IPS-18a (cell line): ENCODE measurements around the gene HDGFL2.

ENCODE experiments used
- H3K27ac ChIP-seq: one replicate; pipeline ENCODE4 v1.5.1; 2013; ENCODE audit warnings: low read length
- H3K27me3 ChIP-seq: one replicate; pipeline ENCODE4 v1.6.1; 2013; ENCODE audit warnings: mild to moderate bottlenecking, low read length; ENCODE audit not compliant: control insufficient read depth, insufficient read depth
- H3K36me3 ChIP-seq: one replicate; pipeline ENCODE4 v1.6.1; 2013; ENCODE audit warnings: low read depth, low read length; ENCODE audit not compliant: control insufficient read depth
- H3K4me1 ChIP-seq: one replicate; pipeline ENCODE4 v1.6.1; 2013; ENCODE audit warnings: low read depth, low read length; ENCODE audit not compliant: control insufficient read depth
- H3K4me3 ChIP-seq: one replicate; pipeline ENCODE4 v1.5.1; 2013; ENCODE audit warnings: low read length
- H3K9ac ChIP-seq: one replicate; pipeline ENCODE4 v1.6.1; 2013; ENCODE audit warnings: mild to moderate bottlenecking, low read length, moderate library complexity
- H3K9me3 ChIP-seq: one replicate; pipeline ENCODE4 v1.6.1; 2013; ENCODE audit warnings: low read depth, low read length; ENCODE audit not compliant: control insufficient read depth

HDGFL2 gene

DNA sequence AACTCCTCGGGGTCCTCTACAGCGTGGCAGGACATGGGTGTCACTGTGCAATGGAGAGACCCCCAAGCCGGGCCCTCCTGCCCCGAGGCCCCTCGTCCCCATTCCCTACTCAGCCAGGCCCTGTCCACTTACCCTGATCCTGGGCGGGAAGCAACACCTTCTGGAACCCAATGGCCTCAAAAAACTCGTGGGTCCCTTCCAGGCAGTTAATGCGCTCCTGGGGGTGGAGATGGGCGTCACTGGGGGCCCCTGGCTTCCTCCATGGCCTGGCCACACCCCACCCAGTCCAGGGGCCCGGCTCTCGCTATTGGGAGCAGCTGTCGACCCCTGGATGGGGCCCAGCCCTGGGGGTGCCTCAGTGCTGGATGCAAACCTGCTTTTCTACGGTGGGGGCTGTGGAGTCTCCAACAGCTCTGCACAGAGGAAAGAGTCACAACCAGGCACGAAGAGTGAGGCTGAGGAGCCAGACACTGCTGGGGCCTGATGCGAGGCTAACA, 25.3 kb upstream of the HDGFL2 start:
- Histone ChIP-seq H3K36me3 (peaks cover 38% of the 10 kb centered on the region), H3K4me1 (no peaks in the 10 kb centered on the region), H3K27ac (no peak overlapping the region), H3K9me3 (no peaks in the 10 kb centered on the region), H3K9ac (no peak overlapping the region), H3K27me3 (no peaks in the 10 kb centered on the region), H3K4me3 (no peak overlapping the region)

DNA sequence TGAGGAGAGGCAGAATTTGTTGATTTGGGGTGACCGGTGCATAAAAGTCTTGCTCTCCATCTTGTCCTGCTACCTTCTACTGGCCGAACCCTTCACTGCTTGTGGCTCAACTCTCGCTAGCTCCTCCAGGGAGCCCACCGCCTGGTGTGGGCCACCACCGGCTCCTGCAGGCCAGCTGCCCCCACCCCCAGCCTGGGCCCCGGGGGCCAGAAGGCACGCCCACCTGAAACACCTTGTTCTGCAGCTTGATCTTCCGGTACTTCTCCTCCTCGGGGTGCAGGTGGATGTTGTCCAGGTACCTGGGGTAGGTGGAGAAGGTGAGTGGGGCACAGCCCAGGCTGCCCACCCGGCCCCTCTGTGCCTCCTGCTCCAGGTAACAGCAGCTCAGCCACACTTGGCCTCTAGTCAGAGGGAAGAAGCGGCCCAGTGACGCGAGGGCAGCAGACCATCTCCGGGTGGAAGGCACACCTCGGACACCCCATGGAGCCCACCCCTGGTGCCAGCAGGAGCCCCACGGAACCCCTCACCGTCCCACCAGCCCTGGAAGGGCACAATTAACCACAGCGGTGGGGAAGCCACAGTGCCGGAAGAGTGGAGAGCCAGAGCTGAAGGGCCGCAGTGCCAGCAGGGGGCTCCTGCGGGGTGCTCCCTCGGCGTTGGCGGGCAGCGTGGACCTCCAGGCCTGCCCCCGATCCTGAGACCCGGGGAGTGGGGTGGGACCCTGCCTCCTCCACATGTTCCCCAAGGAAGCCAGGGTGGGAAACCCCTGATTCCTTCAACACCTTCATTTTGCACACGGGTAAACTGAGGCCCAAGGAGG, 24.6 kb upstream of the HDGFL2 start:
- no peak overlapping the region for H3K27ac ChIP-seq
- no peaks in the 10 kb centered on the region for H3K4me1 ChIP-seq
- H3K4me3 ChIP-seq: no peak overlapping the region
- H3K36me3 ChIP-seq: peaks cover 35% of the 10 kb centered on the region
- no peaks in the 10 kb centered on the region for H3K27me3 ChIP-seq
- no peak overlapping the region for H3K9ac ChIP-seq
- no peaks in the 10 kb centered on the region for H3K9me3 ChIP-seq

DNA sequence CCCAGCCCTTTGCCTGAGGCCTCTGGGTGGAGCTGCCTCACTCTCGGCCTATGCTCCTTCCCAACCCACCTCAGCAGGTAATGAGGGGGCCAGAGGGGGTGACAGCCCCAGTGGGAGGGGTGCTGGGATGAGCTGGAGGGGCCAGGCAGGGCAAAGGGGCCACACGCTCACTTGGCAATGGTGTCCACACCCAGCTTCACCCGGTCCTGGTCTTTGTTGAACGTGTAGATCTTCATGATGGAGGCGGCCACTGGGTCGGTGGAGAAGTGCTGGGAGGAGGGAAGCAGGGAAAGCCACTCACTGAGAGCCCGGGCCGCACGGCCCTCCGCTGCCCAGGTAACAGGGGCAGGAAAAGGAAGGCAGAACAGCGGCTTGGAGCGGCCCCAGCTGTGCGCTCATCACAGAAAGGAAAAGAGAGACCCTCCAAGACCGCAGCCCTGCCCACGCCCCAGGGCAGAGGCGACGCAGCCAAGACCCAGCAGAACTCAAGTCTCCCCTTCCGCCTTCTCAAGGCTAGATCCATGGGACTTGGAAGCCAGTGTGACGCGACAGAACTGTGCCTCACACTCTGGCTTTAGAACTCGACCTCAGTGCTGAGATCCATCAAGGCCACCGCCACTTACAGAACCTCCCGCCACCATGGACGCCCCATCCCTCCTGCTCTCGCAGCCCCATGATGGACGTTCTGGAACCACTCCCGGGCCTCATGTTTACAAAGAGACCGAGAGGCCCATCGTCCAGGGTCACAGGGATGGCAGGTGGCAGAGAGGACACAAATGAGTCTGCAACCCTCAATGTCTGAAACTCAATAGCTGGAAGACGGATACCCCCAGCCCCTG, 23.7 kb upstream of the HDGFL2 start:
- no peak overlapping the region for H3K27ac ChIP-seq
- no peak overlapping the region for H3K9ac ChIP-seq
- H3K4me3 ChIP-seq: no peak overlapping the region
- H3K9me3 ChIP-seq: no peaks in the 10 kb centered on the region
- H3K27me3 ChIP-seq: no peaks in the 10 kb centered on the region
- peaks cover 31% of the 10 kb centered on the region for H3K36me3 ChIP-seq
- H3K4me1 ChIP-seq: no peaks in the 10 kb centered on the region

DNA sequence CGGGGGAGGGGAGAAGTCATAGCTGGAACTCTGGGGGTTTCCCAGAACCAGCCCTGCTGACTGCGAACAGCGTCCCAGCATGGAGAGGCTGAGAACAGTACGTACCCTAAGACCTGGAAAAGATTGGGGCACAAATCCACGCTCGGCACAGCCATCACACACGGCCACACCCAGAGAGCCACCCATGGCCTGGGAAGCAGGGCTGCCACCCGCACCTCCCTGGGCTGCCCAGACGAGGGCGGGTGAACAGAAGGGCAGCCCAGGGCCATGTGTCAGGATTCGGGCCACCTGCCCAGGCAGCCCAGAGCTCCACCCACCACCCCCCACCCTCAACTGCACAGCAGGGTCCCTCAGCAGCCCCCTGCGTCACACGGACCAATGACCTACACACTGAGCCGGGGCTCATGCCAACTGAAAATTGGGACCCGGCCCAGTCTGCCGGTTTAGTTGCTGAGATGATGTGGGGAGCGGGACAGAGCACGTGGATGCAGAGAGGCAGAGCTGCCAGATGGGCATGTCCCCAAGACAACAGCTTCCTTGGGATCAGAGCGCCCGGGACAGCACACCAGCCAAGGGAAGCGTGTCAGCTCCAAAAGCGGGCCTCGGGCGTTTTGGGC, 23.0 kb upstream of the HDGFL2 start:
- H3K4me3 ChIP-seq: no peak overlapping the region
- H3K36me3 ChIP-seq: peaks cover 26% of the 10 kb centered on the region
- no peak overlapping the region for H3K27ac ChIP-seq
- H3K9ac ChIP-seq: no peak overlapping the region
- no peaks in the 10 kb centered on the region for H3K4me1 ChIP-seq
- no peaks in the 10 kb centered on the region for H3K27me3 ChIP-seq
- H3K9me3 ChIP-seq: no peaks in the 10 kb centered on the region

DNA sequence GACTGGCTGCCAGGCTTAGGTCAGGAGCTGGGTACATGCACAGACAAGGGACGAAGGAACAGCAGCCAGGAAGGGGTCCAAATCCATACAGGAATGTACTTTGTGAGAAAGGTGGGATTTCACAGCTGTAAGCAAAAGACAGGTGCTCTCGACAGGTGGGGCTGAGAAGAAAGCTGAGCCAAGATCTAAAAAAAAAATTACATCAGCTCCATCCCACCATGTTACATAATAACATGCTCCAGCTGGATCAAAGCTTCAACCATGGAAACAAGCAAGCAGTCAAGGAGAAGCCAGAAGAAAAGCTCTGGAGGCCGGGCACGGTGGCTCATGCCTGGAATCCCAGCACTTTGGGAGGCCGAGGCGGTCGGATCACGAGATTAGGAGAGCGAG, 22.5 kb upstream of the HDGFL2 start:
- H3K9me3 ChIP-seq: no peaks in the 10 kb centered on the region
- no peaks in the 10 kb centered on the region for H3K4me1 ChIP-seq
- H3K27me3 ChIP-seq: no peaks in the 10 kb centered on the region
- peaks cover 21% of the 10 kb centered on the region for H3K36me3 ChIP-seq
- no peak overlapping the region for H3K9ac ChIP-seq
- no peak overlapping the region for H3K4me3 ChIP-seq
- no peak overlapping the region for H3K27ac ChIP-seq

DNA sequence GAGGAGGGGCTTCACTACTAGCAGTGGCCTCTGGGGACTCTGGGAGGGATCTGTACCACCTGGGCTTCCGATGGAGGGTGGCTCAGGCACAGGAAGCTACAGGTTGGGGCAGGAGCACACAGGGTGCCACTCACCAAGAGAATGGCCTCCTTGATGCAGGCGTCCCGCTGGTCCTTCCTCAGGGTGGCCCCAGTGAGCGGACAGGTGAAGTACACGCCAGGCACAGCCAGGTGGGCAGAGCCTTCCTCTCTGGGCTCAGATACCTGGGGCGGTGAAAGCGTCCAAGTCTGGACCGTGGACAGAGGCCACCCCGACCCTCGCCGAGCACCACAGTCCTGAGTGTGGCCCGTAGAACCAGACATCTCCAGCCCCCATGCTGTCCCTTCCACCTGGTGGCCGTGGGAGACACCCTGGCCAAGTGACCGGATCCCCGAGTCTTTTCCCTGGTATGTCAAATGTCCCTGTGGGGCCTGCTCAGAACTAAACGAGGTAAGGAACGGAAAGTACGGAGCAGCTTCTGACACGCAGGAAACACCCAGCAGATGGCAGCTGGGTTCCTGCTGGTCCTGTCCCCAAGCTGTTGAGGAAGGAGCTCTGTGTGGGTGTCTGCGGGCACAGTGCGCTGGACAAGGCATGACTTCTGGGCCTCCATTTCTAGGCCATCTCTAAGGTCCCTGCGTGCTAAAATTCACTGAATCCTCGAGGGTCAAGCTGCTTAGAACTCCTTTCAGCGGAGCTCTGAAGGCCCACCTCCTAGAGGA, 19.7 kb upstream of the HDGFL2 start:
- H3K27ac ChIP-seq: no peak overlapping the region
- no peaks in the 10 kb centered on the region for H3K27me3 ChIP-seq
- H3K4me3 ChIP-seq: no peak overlapping the region
- no peak overlapping the region for H3K9ac ChIP-seq
- no peaks in the 10 kb centered on the region for H3K4me1 ChIP-seq
- no peaks in the 10 kb centered on the region for H3K9me3 ChIP-seq
- peaks cover 9% of the 10 kb centered on the region for H3K36me3 ChIP-seq

DNA sequence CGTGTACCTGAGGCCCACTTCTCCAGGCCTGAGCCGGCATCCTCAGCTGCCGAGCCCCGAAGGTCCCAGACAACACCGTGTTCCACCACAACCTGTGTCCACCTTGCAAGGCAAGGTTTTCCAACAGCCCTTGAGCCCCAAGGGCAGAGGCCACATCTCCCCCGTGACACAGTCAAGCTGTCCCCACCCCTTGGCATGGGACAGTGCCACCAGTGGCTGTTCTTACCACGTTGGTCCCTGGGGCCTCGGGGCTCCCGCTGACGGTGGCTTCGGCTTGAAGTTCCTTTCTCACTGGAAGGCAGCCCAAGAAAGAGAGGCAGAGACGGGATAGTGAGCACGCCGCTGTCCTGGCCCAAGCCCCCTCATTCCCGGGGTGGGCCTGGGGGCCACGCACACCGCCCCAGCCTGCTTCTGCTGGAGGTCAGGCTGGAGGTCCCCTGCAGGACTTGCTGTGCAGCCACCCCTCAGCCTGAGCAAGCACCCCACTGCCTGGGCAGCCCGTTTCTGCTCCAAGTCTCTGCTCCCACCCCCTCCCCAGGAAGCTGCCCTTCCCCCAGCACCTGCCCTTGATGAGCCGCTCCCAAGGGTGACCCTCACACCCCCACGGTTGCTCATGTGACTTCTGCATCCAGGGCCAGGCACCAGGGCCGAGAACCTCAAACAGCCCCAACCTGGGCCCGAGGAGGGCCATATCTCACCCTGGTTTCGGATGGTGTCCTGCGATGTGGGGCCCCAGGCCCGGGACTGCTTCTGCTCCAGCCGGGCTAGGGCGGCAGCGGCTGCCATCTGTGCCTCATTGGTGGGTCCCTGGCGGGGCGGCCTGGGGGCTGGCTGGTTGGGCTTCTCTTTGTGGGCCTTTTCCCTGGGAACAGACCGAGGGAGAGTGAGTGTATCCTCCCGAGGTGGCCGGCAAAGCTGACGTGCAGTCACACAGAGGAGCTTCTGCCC, 18.6 kb upstream of the HDGFL2 start:
- Histone ChIP-seq H3K9me3 (no peaks in the 10 kb centered on the region), H3K9ac (no peak overlapping the region), H3K4me3 (no peak overlapping the region), H3K27ac (no peak overlapping the region), H3K4me1 (no peaks in the 10 kb centered on the region), H3K36me3 (peaks cover 5% of the 10 kb centered on the region), H3K27me3 (no peaks in the 10 kb centered on the region)

DNA sequence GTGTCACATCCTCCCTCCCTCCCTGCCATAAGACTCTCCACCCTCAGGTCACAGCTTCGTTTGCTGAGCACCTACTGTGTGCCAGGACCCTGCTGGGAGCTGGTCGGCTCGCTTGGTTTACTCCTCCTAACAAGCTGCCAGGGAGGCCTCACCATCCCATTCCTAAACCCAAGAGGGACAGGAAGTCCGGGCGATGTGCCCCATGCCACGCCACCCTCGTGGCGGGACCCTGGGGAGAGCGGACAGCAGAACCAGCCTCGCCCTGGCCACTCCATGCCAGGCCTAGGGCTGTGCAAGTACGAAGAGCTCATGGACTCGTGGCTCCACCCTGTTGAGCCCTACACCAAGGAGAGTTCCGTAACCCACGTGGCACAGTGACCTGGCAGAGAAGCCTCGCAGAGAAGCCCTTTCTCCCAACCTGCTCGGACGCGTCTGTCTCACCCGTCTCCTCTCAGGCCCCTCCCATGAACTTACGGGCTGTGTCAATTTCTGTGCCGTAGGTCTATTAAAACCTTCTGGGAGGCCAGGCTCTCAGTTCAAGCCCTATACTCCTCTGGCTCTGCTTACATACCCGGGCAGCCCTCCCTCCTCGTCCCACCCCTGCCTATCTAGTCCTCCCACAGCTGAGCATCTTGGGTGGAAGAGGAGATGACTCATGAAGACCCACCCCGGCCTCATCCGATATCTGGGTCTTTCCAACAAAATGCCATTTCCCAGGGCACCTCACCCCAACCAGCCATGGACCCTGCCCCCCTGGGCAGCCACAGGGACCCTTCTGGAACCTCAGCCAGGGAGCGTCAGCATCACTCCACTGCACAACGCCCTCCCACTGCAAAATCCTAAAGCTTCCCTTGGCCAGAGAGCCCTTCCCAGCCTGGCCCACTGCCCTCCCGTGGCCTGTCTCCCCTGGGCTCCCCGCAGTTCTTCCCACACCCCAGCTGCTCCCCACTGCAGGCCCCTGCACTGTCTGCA, 17.1 kb upstream of the HDGFL2 start:
- Histone ChIP-seq H3K36me3 (peaks cover 5% of the 10 kb centered on the region), H3K27me3 (no peaks in the 10 kb centered on the region), H3K4me1 (no peaks in the 10 kb centered on the region), H3K9ac (no peak overlapping the region), H3K27ac (no peak overlapping the region), H3K9me3 (no peaks in the 10 kb centered on the region), H3K4me3 (no peak overlapping the region)

DNA sequence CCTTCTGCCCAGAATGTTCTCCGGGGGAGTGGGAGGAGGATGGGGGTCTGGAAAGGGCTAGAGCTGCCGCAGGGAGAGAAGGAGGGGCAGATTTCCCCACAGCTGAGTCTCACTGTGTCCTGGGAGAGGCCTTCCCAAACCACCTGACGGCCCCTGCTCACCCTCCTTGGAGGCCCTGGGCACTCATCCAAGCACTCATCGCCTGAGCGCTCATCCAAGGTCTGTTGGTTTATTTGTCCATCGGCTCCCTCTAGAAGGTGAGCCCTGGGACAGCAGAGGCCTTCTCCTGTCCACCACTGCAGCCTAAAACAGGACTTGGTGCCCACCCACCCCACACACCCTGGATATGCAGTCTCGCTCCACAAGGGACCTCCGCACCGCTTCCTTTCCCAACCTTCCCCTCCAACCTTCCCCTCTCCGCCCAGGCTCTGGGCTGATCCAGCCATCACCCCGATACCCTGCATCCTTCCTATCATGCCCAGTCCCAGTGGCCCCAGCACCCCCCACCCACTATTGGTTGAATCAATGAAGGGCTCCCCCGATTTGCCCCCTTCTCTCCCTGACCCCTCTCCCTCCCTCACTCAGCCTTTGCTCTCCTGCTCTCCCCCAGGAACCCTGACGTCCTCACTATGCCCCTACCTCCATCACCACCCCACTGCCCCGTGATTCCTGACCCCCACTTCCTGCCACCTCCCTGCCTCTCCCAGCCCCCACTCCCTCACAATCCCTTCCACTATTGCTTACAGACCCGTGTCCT, 16.2 kb upstream of the HDGFL2 start:
- Histone ChIP-seq H3K36me3 (peaks cover 5% of the 10 kb centered on the region), H3K27me3 (no peaks in the 10 kb centered on the region), H3K4me1 (no peaks in the 10 kb centered on the region), H3K4me3 (peak overlapping the region; percentile 85), H3K9me3 (no peaks in the 10 kb centered on the region), H3K9ac (no peak overlapping the region), H3K27ac (no peak overlapping the region)
